WI38 (cell line): ENCODE measurements around the gene DDX42.

Experiments used
- H3K4me3 ChIP-seq: 2 replicates; pipeline ENCODE4 v1.5.1; 2011; ENCODE audit warnings: low read depth, mild to moderate bottlenecking, control low read depth, low read length
- CTCF ChIP-seq: IDR thresholded peaks from 2 replicates; pipeline ENCODE4 v1.5.1; 2012; ENCODE audit warnings: low read depth, mild to moderate bottlenecking, control low read depth, low read length

The DDX42 gene

GRCh38 chr17:63834431-63835166 lies 60.6 kb downstream of the DDX42 start:
- TF ChIP-seq CTCF, result peak; percentile 55
- no peak overlapping the region for H3K4me3 ChIP-seq

DNA sequence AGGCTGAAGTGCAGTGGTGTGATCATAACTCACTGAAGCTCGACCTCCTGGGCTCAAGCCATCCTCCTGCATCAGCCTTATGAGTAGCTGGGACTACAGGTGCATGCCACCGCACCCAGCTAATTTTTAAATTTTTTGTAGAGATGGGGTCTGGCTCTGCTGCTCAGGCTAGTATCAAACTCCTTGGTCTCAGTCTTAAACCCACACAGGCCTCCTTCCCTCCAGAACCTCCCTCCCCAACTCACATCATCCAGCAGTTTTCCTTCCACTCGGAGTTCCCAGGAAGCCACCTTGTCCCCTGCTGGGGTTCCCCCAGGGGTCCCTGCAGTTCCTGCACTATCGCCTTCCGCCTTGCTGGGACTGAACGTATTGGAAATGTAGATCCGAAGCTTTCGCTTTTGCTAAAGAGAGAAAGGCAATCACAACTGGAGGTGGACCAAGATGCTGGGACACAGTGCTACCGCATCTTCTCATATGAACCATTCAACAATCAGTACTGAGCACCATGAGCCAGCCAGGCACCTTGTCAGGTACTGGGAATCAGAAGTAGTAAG lies 61.3 kb downstream of the DDX42 start:
- H3K4me3 ChIP-seq, result no peak overlapping the region
- no peak for TF ChIP-seq CTCF

- H3K4me3 ChIP-seq, result no peak overlapping the region
- no peak for TF ChIP-seq CTCF
Observed at GRCh38 chr17:63836811-63837210, 62.8 kb downstream of the DDX42 start.

- no peak for TF ChIP-seq CTCF
- no peak overlapping the region for H3K4me3 ChIP-seq
Observed at GRCh38 chr17:63837480-63837879, 63.5 kb downstream of the DDX42 start.

- H3K4me3 ChIP-seq, result no peak overlapping the region
- no peak for TF ChIP-seq CTCF
Observed at GRCh38 chr17:63837962-63838600, 64.1 kb downstream of the DDX42 start.

- no peak for TF ChIP-seq CTCF
- H3K4me3 ChIP-seq, result no peak overlapping the region
Observed at GRCh38 chr17:63838631-63839171, 64.7 kb downstream of the DDX42 start.
